Subcutaneous abdominal adipose tissue (tissue), 5 donors: ENCODE data around the gene DPT.

ENCODE experiments used
- H3K27ac ChIP-seq: one replicate; pipeline ENCODE4 v1.7.0; 2013; ENCODE audit warnings: low read depth, mild to moderate bottlenecking, inconsistent platforms, low read length, moderate library complexity
- H3K27me3 ChIP-seq, 5 donors: one replicate each; pipeline ENCODE4 v1.7.0; 2013; ENCODE audit warnings: low read length in 5 of 5, inconsistent platforms in 1 of 5; ENCODE audit not compliant: control insufficient read depth in 5 of 5, insufficient read depth in 4 of 5
- H3K36me3 ChIP-seq, 5 donors: one replicate each; pipeline ENCODE4 v1.7.0; 2013; ENCODE audit warnings: low read length in 5 of 5; ENCODE audit not compliant: control insufficient read depth in 5 of 5, insufficient read depth in 5 of 5
- H3K4me1 ChIP-seq, 5 donors: one replicate each; pipeline ENCODE4 v1.7.0; 2013; ENCODE audit warnings: low read length in 5 of 5, mild to moderate bottlenecking in 3 of 5, moderate library complexity in 1 of 5; ENCODE audit not compliant: control insufficient read depth in 5 of 5, insufficient read depth in 5 of 5
- H3K4me3 ChIP-seq, 5 donors: one replicate each; pipeline ENCODE4 v1.7.0; 2013; ENCODE audit warnings: low read length in 5 of 5, low read depth in 1 of 5
- H3K9ac ChIP-seq, 5 donors: one replicate each; pipeline ENCODE4 v1.7.0; 2013; ENCODE audit warnings: low read length in 5 of 5, mild to moderate bottlenecking in 4 of 5, moderate library complexity in 3 of 5
- H3K9me3 ChIP-seq, 5 donors: one replicate each; pipeline ENCODE4 v1.7.0; 2013; ENCODE audit warnings: low read length in 5 of 5; ENCODE audit not compliant: control insufficient read depth in 5 of 5
- donor health status: healthy.
- donor health status: healthy.
- donor health status: healthy.
- donor health status: healthy.
- donor health status: healthy.

Gene DPT

DNA sequence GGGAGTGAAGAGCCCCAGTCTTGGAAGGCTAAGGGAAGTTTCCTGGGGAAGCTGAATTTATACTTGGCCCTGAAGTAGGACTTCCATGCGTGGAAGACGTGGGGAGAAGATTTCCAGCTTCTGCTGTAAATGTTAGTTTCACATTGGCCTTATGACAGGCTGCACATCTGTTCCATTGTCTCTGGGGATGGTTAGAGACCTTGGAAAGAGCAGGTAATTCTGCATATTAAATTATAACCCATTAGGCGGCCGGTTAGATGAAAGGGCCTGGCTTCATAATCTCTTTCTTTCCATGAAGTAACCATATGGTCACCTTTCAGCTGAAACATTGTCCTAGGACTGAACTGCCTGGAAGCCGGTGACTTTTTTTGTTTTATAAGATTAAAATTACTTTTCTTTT lies 37.5 kb downstream of the DPT start:
- Histone ChIP-seq H3K4me1 (peaks cover 0 to 3% (median 0%) of the 10 kb centered on the region in 5 donors), H3K27ac (no peak overlapping the region)

DNA sequence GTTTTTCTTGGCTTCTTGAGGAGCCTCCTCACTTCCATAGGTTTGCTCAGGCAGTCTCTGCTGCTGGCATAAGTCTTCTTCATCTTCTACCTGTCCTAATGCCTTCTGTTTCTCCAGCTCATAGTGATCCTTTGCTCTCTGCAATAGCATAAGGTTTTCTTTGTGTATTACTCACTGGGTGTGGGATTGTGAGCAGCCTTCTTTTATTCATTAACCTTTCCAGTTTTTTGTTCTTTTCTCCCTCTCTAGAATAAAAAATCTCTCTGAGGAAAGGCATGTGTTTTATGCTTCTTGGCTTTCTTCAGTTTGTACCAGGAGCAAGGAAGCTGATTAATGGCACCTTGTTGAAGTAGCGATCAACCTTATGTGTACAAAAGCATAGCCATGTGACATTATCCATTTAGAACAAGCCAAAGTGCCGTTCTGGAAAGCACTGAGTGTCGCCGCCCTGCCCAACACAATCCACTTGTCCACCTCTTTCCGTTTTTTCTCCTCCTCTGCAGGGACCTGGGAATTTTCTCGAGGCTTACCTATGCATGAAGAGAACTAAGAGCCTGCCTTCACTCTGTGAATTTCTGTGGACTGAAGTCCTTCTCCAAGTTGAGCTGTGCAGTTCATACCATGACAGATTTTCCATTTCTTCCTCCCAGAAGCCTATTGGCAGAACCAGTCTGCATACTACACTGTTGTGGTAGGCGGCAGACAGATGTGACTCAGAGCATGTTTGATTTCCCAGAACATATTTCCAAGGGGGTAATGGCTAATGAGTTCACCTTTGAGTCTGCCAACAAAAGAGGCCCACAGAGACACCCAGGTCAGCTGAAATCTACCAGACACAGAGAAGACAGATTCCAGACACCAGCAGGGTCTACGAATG lies 39.0 kb downstream of the DPT start:
- H3K27me3 ChIP-seq, result no peaks in the 10 kb centered on the region
- H3K36me3 ChIP-seq, result no peaks in the 10 kb centered on the region
- H3K27ac ChIP-seq, result no peak overlapping the region
- peaks cover 0 to 3% (median 0%) of the 10 kb centered on the region in 5 donors for H3K4me1 ChIP-seq
- no peaks in the 10 kb centered on the region for H3K9me3 ChIP-seq
- no peak overlapping the region for H3K4me3 ChIP-seq
- no peak overlapping the region for H3K9ac ChIP-seq

More for the DNA sequence above, 37.5 kb downstream of the DPT start:
- no peak overlapping the region for H3K4me3 ChIP-seq
- no peaks in the 10 kb centered on the region for H3K9me3 ChIP-seq
- peaks cover 0 to 3% (median 0%) of the 10 kb centered on the region in 5 donors for H3K36me3 ChIP-seq
- no peak overlapping the region for H3K9ac ChIP-seq
- H3K27me3 ChIP-seq, result no peaks in the 10 kb centered on the region

DNA sequence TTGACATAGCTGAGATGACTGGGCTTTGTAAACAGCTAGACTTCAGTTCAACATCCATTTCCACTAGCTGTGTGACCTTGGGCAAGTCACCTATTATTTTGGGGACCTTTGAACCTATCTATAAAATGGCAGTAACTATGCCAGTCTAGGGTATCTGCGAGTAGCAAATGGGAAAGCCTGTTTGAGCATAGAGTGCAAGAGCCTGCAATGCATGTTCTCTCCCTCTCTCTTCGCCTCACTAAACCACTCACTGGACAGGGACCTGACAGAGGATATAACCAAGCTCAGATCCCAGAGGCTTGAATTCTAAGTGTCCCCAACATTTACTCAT lies 39.7 kb downstream of the DPT start:
- no peaks in the 10 kb centered on the region for H3K36me3 ChIP-seq
- peaks cover 0 to under 1% (median 0%) of the 10 kb centered on the region in 5 donors for H3K4me1 ChIP-seq
- H3K27ac ChIP-seq, result no peak overlapping the region
- H3K9ac ChIP-seq, result no peak overlapping the region
- H3K4me3 ChIP-seq, result no peak overlapping the region
- no peaks in the 10 kb centered on the region for H3K27me3 ChIP-seq
- no peaks in the 10 kb centered on the region for H3K9me3 ChIP-seq

DNA sequence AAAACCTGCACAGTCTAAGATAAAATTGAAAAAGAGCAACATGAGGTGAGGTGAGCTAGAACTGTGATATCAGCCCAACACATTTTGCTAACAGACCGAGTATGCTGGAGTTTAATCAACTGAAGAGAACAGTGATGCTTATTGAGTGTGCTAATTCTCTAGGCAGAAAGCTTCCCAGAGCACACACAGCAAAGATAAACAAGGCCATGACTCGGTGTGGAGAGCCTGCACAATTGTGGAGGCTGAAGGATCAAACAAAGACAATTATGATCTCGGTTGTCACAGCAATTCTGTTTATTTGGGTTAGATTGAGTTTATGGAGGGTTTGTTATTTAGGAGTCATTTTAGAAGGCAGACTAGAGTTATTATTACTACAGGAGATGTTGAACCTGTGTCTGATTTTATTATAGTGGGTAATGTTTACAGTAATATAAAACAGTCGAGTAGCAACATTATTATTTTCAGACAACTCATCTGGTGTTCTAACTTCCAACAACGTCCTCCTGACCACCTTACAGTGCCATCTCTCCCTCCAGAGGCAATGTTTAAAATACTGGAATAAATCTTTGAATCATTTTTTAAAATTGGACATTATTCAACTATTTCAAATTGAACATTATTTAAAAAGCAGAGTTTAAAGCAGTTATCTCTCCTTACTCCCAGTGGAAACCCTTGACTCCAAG lies 40.2 kb downstream of the DPT start:
- H3K9me3 ChIP-seq, result no peaks in the 10 kb centered on the region
- H3K27ac ChIP-seq, result no peak overlapping the region
- H3K36me3 ChIP-seq, result no peaks in the 10 kb centered on the region
- H3K27me3 ChIP-seq, result no peaks in the 10 kb centered on the region
- no peak overlapping the region for H3K9ac ChIP-seq
- no peak overlapping the region for H3K4me3 ChIP-seq
- H3K4me1 ChIP-seq, result no peaks in the 10 kb centered on the region

DNA sequence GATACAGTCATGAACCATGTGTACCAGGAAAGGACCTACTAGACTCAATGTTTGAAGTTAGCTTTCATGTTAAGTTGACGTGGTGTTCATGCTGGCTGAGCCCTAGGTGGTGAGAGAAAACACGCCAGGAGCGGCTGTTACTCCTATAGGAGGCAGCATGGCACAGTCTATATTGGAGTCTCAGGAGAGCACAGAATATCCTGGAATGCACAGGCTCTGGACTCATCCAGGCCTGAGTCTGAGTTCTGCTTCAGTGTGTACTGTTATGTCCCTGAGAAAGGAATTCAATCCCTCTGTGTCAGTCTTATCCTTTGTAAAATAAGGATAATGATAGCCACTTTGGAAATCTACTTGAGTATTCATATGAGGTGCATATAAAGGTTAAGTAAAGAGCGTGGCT lies 41.2 kb downstream of the DPT start:
- Histone ChIP-seq H3K4me1 (no peaks in the 10 kb centered on the region), H3K27me3 (no peaks in the 10 kb centered on the region), H3K9ac (no peak overlapping the region), H3K4me3 (no peak overlapping the region), H3K36me3 (no peaks in the 10 kb centered on the region), H3K9me3 (no peaks in the 10 kb centered on the region), H3K27ac (no peak overlapping the region)

DNA sequence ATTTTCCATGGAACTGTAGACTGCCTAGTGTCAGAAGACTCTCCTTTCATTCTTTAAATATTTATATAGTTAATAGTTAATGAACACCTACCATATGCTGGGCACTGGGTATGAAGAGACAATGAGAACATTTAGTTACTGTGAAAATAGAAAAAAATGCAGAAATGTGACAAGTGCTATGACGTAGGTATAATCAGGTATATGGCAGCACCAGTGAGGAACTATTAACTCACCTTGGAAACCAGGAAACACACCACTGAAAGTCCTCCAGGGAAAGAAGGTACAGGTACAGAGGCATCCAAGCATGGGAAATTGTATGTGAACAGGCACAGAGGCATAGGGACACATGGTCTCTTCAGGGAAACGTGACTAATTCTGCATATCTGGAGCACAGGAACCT lies 42.3 kb downstream of the DPT start:
- Histone ChIP-seq H3K9ac (no peak overlapping the region), H3K4me1 (no peaks in the 10 kb centered on the region), H3K27ac (no peak overlapping the region)

DNA sequence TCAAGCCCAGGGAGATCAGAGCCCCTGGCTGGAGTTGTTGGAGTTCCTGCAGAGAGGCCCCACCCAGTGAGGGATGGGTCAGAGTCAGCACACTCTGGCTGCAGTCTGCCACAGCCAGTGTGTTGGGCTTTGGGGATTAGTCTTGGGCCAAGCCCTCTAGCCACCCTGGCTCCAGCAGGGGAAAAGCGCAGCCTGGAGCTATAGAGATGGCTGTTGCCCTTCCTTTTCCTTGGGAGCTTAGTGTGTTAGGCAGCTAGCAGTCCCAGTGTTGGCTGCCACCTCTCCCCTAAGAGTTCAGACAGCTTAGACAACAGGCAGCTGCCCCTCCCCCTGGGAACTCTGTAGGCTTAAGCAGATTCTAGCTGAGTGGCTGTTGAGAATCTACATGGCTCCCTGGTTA lies 45.1 kb downstream of the DPT start:
- no peak overlapping the region for H3K4me3 ChIP-seq
- no peak overlapping the region for H3K9ac ChIP-seq
- H3K27ac ChIP-seq, result no peak overlapping the region
- H3K4me1 ChIP-seq, result no peaks in the 10 kb centered on the region
- H3K27me3 ChIP-seq, result no peaks in the 10 kb centered on the region
- no peaks in the 10 kb centered on the region for H3K9me3 ChIP-seq
- H3K36me3 ChIP-seq, result no peaks in the 10 kb centered on the region

More for the DNA sequence above, 42.3 kb downstream of the DPT start:
- H3K4me3 ChIP-seq, result no peak overlapping the region
- no peaks in the 10 kb centered on the region for H3K36me3 ChIP-seq
- no peaks in the 10 kb centered on the region for H3K9me3 ChIP-seq
- H3K27me3 ChIP-seq, result no peaks in the 10 kb centered on the region

DNA sequence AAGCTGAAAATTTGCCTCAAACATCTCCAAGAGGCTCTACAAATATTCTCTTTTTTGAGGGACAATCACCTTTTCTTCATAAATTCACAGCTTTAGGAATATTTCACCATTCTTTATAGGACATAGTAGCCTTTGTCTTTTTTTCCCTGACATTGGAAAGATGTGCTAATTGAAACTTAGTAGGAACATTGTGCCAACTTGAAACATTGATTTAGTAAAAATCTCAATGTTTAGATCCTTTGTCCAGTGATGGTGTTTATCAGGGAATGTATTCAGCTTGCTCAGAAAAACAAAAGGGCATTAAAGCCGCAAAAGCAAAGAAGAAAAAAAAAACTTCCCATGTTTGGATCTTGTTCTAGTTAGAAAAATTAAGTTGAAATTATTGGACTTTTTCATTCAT lies 52.1 kb downstream of the DPT start:
- no peak overlapping the region for H3K9ac ChIP-seq
- no peaks in the 10 kb centered on the region for H3K27me3 ChIP-seq
- no peaks in the 10 kb centered on the region for H3K9me3 ChIP-seq
- no peak overlapping the region for H3K4me3 ChIP-seq
- no peaks in the 10 kb centered on the region for H3K36me3 ChIP-seq
- H3K27ac ChIP-seq, result no peak overlapping the region
- H3K4me1 ChIP-seq, result no peaks in the 10 kb centered on the region

DNA sequence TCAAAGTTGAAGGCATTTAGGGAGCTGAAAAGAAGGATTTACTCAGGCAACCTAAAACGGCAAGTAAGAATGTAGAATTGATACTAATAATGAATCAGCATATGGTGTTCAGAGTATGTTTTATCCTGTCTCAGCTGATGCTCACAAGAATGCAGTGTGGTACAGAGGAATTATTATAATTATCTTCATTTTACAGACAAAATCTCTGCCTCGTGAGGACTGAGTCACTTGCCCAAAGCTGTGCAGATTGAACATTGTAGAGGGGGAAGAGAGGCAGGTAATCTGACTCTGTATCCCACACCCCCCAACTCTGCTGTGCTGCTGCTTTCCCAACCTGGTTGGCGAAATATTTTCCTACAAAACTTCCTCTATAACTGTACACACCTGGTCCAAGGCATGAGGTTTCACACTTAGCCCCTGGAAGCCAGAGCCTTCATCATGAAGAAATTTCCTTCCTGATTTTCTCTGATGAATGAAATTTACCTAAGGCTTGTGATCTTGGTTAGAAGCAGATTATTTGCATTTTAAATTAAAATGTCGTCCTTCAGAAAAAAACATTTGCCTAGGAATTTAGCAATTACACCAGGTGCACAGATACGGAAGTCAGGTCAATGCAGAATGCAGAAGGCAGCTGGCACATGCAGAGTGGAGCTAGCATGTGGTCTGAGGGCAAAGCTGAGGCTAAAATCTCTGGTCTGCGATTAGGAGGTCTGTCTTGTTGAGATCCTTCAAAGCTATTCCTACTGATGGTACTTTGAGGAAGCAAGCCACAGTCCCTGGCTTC lies 52.8 kb downstream of the DPT start:
- Histone ChIP-seq H3K27me3 (no peaks in the 10 kb centered on the region), H3K9me3 (no peaks in the 10 kb centered on the region), H3K4me3 (no peak overlapping the region), H3K9ac (no peak overlapping the region), H3K27ac (no peak overlapping the region), H3K4me1 (no peaks in the 10 kb centered on the region), H3K36me3 (no peaks in the 10 kb centered on the region)
